Breast epithelium (tissue), 3 donors: ENCODE results near the gene BACE2.

ENCODE experiments used
- CTCF ChIP-seq, 3 donors: fragments of 450-650 bp; IDR thresholded peaks; one replicate each; pipeline ENCODE4 v1.5.1; 2016 to 2017; ENCODE audit warnings: antibody characterized with exemption in 3 of 3, mild to moderate bottlenecking in 3 of 3, moderate library complexity in 3 of 3
- POLR2A ChIP-seq: fragments of 450-650 bp; IDR thresholded peaks from one replicate; pipeline ENCODE4 v1.6.1; 2016; ENCODE audit warnings: antibody characterized with exemption, mild to moderate bottlenecking, moderate library complexity
- POLR2AphosphoS5 ChIP-seq, 3 donors: sonication (generic); formaldehyde crosslinking; IDR thresholded peaks; one replicate each; pipeline ENCODE4 v1.6.1; 2017; ENCODE audit warnings: antibody characterized with exemption in 3 of 3

- TF ChIP-seq CTCF (IDR thresholded peaks at IDR 0.05), result no peak
- TF ChIP-seq POLR2AphosphoS5 (IDR thresholded peaks at IDR 0.05), result no peak
- TF ChIP-seq POLR2A, result no peak
Measured at GRCh38 chr21:41195311-41195710, 27.4 kb downstream of the BACE2 start.
